GM20000 (cell line): ENCODE measurements around the gene HIP1.

Experiments
- DNase-seq: peaks from one replicate; pipeline ENCODE4 v3.0.0; 2012; ENCODE audit warnings: low spot score
- TF ChIP-seq, protein P1 (sequence below): IDR thresholded peaks from 2 replicates; pipeline ENCODE4 v1.5.1; 2012; ENCODE audit warnings: mild to moderate bottlenecking, control low read depth; ENCODE audit errors: extremely low read depth, missing control alignments

Gene HIP1

DNA sequence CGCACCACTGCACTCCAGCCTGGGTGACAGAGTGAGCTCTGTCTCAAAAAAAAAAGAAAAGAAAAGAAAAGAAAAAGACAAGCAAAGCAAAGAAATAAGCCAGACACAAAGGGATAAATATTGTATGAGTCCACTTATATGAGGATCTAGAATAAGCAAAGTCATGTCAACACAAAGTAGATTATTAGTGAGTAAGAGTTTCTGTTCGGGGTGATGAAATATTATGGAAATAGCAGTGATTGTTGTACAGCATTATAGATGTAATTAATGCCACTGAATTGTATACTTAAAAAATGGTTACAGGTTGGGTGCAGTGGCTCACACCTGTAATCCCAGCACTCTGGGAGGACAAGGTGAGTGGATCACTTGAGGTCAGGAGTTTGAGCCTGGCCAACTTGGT, 83.2 kb downstream of the HIP1 start:
- TF ChIP-seq, protein P1, sequence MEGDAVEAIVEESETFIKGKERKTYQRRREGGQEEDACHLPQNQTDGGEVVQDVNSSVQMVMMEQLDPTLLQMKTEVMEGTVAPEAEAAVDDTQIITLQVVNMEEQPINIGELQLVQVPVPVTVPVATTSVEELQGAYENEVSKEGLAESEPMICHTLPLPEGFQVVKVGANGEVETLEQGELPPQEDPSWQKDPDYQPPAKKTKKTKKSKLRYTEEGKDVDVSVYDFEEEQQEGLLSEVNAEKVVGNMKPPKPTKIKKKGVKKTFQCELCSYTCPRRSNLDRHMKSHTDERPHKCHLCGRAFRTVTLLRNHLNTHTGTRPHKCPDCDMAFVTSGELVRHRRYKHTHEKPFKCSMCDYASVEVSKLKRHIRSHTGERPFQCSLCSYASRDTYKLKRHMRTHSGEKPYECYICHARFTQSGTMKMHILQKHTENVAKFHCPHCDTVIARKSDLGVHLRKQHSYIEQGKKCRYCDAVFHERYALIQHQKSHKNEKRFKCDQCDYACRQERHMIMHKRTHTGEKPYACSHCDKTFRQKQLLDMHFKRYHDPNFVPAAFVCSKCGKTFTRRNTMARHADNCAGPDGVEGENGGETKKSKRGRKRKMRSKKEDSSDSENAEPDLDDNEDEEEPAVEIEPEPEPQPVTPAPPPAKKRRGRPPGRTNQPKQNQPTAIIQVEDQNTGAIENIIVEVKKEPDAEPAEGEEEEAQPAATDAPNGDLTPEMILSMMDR: no peak
- DNase-seq: no peak

- TF ChIP-seq, protein P1: no peak
- no peak for DNase-seq
These were observed 83.9 kb downstream of the HIP1 start for GRCh38 chr7:75654855-75655254.

GRCh38 chr7:75653651-75654050, 85.1 kb downstream of the HIP1 start:
- no peak for DNase-seq
- TF ChIP-seq, protein P1: no peak

GRCh38 chr7:75652788-75653187, 86.0 kb downstream of the HIP1 start:
- no peak for DNase-seq
- TF ChIP-seq, protein P1: no peak

GRCh38 chr7:75650681-75651080, 88.1 kb downstream of the HIP1 start:
- TF ChIP-seq, protein P1: no peak
- no peak for DNase-seq

DNA sequence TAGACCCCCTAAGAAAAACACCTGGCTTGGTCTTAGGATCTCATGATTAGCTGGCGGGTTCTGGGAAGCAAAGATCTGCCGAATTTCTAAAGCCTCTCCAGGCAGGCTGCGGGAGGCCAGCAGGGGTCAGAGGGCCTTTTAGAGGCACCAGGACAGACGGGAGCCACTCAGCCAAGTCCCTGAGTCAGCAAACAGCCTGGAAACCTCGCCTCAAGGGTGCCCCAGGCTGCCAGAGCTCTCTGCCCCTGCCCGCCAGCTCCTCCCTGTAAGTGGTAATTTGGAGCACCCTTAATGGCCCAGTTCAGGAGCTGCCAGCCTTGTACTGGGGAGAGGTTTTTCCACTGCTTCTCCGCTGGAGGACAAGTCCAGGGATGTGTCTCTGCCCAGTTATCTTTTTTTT, 88.7 kb downstream of the HIP1 start:
- no peak for DNase-seq

GRCh38 chr7:75649462-75649861, 89.3 kb downstream of the HIP1 start:
- DNase-seq: no peak

More for the DNA sequence above, 88.7 kb downstream of the HIP1 start:
- TF ChIP-seq, protein P1: no peak

More at GRCh38 chr7:75649462-75649861, 89.3 kb downstream of the HIP1 start:
- TF ChIP-seq, protein P1: no peak
